Amniotic epithelial cell (primary cell): ENCODE data around the gene MISP3.

Source experiments
- DNase-seq: peaks from one replicate; pipeline ENCODE4 v3.0.0-alpha.2; 2010; ENCODE audit warnings: low read depth

MISP3 gene

GRCh38 chr19:14053500-14053899 is 19.1 kb upstream of the MISP3 start:
- no peak for DNase-seq

- DNase-seq, result no peak
Observed at GRCh38 chr19:14054099-14054498, 18.5 kb upstream of the MISP3 start.

- no peak for DNase-seq
Observed at GRCh38 chr19:14054721-14055120, 17.9 kb upstream of the MISP3 start.

GRCh38 chr19:14055396-14055795 is 17.2 kb upstream of the MISP3 start:
- no peak for DNase-seq

GRCh38 chr19:14056069-14056666 is 16.4 kb upstream of the MISP3 start:
- DNase-seq, result no peak

GRCh38 chr19:14056741-14057356 is 15.7 kb upstream of the MISP3 start:
- DNase-seq, result no peak

- no peak for DNase-seq
Observed at GRCh38 chr19:14058182-14059092, 14.1 kb upstream of the MISP3 start.

- DNase-seq, result no peak
Observed at GRCh38 chr19:14059093-14059480, 13.5 kb upstream of the MISP3 start.

GRCh38 chr19:14059652-14060155 is 12.9 kb upstream of the MISP3 start:
- DNase-seq, result no peak

GRCh38 chr19:14061081-14061749 is 11.4 kb upstream of the MISP3 start:
- no peak for DNase-seq

GRCh38 chr19:14061751-14062557 is 10.6 kb upstream of the MISP3 start, which contains the start of gene PALM3:
Gene PALM3, minus strand, starts transcription at chr19:14062076. Its CDS starts 96 bp downstream, at chr19:14061980.
- no peak for DNase-seq

GRCh38 chr19:14062558-14062855 is 10.1 kb upstream of the MISP3 start:
- no peak for DNase-seq

- DNase-seq, result no peak
Observed at GRCh38 chr19:14063105-14063504, 9.5 kb upstream of the MISP3 start.

- DNase-seq, result no peak
Observed at GRCh38 chr19:14066134-14066533, 6.5 kb upstream of the MISP3 start.

GRCh38 chr19:14070268-14071050 is 2.1 kb upstream of the MISP3 start:
- no peak for DNase-seq

- DNase-seq, result peak; percentile 76
Observed at GRCh38 chr19:14073261-14073924, 807 bp downstream of the MISP3 start.

- no peak for DNase-seq
Observed at GRCh38 chr19:14073925-14074838, 1.6 kb downstream of the MISP3 start.

- DNase-seq, result no peak
Observed at GRCh38 chr19:14078411-14078810, 5.8 kb downstream of the MISP3 start.
